Measurements from ENCODE around the gene LCLAT1.
A peak's percentile ranks its signal among the peaks of the same experiment; 100 is the strongest.

LCLAT1 gene

DNA sequence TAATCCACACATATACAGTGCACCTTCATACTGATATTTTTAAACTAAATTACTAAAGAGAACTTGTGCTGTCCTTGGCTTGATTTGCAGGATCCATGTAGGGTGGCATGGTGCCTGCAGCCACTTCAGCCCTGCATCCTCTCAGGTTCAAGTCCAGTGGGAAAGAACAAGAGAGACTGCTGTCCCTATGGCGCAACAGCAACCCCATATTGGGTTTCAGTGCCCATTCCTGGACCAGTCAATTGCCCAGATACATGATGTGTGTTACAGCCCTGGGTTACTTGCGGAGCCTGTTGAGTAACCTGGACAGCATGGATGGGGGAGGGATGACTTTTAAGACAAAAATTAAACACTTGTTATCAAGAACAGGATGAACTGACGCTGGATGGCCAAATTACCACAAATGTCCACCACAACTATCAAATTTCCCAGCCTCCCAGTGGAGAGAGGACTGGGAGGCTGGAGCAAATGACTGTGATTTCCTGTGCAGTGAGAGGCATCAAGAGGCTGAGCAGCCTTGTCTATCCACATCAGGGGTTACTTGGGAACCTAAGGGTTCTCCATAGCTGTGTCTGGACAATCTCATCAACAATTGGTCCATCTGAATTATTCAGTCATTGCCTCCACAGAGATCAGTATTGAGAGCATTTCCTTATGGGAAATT, 198.2 kb downstream of the LCLAT1 start:
- no peak for DNase-seq (ENCODE audit: low spot score)

DNA sequence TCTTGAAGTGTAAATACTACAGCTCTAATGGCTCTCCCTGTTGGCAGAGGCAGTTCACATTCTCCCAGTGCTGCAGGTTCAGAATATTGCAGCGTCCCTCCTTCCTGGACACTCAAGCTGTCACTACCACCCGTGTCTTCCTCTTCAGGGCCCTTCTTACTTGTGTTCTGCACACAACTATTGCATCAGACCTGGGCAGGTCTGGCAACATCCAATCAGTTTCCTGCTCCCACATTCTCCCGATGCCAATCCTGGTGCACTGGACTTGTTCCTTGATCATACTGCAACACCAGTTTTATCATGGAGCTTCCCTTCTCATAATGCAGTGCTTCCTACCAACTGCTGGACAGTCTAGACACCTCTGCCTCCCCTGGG, 198.7 kb downstream of the LCLAT1 start:
- no peak for DNase-seq (ENCODE audit: low spot score)

DNA sequence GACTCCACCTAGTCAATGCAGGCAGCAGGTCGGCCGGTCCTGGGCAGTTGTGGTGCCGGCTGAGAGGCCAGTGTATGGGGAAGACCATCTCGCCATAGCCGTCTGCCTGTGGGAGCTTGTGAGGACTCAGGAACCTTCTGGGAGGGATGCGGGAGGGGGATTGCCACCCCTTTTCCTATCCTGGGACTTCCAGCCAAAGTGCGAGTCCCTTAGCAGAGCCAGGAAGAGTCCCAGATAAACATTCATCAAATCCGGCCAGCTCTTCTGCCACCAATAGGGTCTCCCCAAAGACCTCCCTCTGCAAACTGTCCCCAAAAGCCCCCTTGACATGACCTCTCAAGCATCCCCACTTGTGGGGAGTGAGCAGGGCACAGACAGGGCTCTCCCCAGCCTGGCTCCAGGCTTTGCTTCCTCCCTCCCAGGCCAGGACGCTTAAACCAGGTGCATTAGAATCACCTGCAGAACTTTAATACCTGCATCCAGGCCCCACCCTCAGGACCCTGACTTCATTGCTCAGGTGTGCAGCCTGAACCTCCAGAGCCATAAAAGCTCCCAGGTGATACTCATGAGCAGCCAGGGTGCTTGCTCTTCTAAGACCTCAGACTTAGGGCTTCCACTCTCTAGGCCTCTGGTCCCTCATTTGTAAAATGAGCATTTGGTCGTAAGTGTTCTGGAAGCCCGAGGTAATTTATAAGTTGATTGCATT, 200.9 kb downstream of the LCLAT1 start:
- DNase-seq (ENCODE audit: low spot score) = no peak

- no peak for DNase-seq (ENCODE audit: low spot score)
These were observed 202.2 kb downstream of the LCLAT1 start for GRCh38 chr2:30649278-30649677.

- DNase-seq (ENCODE audit: low spot score) = no peak
These were observed 202.8 kb downstream of the LCLAT1 start for GRCh38 chr2:30649828-30650227.

DNA sequence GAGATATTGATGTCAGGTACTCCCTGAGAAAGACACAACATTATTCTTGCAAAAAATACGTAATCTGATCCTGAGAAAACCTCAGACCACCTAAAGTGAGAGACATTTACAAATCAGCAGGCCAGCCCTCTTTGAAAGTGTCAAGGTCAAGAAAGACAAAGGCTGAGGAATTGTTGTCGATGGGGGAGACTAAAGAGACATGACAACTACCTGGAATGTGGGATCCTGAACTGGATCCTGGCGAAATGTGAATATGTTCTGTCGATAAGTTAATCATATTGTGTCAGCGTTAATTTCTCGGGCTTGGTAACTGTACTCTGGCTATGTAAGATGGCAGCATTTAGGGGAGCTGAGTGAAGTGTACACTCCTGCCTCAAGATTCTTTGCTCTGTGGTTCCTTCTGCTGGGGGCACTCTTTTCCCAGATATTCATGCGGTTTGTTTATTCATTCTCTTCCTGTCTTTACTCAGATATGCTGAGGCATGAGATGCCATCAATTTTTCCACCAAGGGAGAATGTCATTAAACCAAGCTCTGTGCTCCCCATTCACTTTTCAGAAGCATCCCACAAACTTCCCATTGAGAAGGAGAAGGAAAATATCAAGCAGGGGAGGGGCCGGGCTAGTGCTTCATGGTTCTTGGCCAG, 205.3 kb downstream of the LCLAT1 start:
- no peak for DNase-seq (ENCODE audit: low spot score)

DNA sequence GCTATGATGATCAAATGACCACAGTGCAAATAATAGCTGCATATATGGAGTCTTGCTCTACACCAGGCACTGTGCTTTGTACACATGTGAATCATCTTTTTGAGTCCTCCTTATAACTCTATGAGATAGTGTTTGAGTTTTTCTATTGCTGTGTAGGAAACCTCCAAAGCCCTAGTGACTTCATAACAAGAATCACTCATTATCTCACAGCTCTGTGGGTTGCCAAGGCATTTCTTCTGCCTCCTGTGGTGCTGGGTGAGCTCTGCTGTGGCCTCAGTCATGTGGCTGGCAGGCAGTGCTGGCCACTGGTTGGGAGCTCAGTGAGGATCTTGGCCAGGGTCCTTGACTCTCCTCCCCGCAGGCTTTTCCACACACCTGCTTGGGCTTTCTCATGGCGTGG, 206.8 kb downstream of the LCLAT1 start:
- DNase-seq (ENCODE audit: low spot score) = no peak

DNA sequence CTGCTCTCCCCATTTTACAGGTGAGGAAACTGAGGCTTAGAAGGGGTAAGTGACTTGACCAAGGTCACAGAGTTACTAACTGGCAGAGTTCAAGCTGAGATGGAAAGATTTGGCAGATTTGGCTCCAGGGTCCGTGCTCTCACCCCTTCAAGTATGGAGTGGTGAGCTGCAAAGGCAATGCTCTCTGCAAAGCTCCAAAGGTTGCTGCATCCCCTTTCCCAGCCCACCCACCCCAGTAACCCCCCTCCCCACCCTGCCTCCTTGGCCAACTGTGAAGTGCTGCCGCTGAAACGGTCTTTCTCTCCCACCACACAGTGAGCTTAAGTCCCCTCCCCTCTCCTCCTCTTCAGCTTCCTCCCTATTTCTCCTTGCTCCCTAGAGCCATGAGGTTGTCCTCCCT, 207.4 kb downstream of the LCLAT1 start:
- DNase-seq (ENCODE audit: low spot score) = no peak

DNA sequence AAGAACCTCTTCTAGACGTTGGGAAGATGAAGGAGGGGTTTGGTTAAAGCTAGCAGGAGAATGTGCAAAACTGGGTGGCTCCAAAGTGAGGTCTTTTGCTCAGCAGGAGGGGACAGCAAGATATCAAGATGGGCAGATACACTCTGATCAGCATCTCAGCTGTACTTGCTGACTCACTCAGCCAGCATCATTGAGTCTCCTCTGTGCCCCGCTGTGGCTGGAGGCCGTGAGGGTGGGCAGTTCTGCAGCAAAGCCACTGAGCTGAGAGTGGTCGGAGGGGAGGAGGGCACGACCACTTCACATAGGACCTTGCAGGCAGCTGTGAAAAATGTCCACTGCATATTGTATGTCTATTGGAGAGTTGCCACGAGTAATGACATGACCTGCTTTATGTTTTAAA, 208.2 kb downstream of the LCLAT1 start:
- no peak for DNase-seq (ENCODE audit: low spot score)

GRCh38 chr2:30655660-30656059, 208.6 kb downstream of the LCLAT1 start:
- DNase-seq (ENCODE audit: low spot score) = no peak

- DNase-seq (ENCODE audit: low spot score) = no peak
These were observed 209.0 kb downstream of the LCLAT1 start for GRCh38 chr2:30656079-30656478.

- DNase-seq (ENCODE audit: low spot score) = no peak
These were observed 214.4 kb downstream of the LCLAT1 start for GRCh38 chr2:30661173-30662107.

GRCh38 chr2:30662268-30663131, 215.5 kb downstream of the LCLAT1 start:
- DNase-seq (ENCODE audit: low spot score) = peak; percentile 26

DNA sequence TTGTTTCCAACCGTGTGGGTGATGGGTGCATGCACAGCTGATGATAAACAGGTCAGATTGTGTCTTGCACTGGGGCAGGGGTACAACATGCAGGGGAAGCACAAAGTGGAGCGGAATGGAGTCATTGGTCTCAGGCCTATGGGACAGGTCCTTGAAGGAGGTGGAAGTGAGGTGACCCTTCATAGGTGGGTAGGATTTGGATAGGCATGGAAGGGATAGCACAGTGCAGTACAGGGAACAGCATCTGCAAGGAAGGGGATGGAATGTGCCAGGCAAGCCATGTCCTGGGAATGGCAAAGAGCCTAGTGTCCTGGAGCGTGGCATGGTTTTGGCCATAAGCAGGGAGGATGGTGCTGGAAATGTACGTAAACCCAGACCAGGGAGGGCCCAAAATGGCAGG, 216.3 kb downstream of the LCLAT1 start:
- no peak for DNase-seq (ENCODE audit: low spot score)

DNA sequence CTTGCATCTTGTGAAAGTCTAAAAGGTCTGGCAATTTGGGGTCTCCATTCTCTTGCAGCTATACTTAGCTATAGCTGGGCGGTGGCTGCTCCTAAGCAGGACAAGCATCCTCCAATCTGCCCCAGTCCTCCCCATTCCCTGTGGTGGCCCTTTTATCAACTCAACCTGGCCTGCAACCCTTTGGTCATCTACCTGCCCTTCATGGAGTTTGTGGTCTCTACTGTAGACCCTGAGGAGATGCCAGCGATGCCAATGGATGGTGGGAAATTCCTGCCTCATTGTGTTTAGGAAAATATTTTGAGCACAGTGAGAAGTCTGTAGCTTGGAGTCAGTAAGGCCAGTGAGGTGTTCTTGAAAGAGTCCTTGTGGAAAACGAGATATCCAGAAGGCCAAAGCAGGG, 216.8 kb downstream of the LCLAT1 start:
- no peak for DNase-seq (ENCODE audit: low spot score)

GRCh38 chr2:30664761-30665358, 217.8 kb downstream of the LCLAT1 start:
- peak; percentile 63 for DNase-seq (ENCODE audit: low spot score)

DNA sequence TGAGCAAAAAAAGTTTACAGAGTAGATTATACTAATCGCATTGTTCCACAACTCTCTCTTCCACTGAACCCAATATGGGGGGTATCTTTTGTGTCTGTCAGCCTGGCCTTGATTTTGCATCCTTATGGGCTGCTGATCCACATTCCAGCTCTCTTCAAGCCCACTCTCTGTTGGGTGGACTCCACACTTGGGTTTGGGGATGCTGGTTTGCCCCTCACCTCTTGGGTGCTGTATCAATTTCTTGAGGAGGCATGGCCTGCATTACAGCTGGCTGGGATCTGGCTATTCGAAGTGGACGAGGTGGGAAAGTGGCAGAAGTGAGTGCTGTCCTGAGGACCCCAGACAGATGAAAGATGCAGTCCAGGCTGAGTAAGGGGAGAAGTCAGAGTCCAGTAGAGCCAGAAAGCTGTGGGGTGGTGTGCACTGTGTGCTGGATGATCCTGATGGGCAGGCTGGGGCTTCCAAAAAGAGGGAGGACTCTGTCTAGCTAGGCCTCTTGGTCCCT, 218.8 kb downstream of the LCLAT1 start:
- DNase-seq (ENCODE audit: low spot score) = no peak

DNA sequence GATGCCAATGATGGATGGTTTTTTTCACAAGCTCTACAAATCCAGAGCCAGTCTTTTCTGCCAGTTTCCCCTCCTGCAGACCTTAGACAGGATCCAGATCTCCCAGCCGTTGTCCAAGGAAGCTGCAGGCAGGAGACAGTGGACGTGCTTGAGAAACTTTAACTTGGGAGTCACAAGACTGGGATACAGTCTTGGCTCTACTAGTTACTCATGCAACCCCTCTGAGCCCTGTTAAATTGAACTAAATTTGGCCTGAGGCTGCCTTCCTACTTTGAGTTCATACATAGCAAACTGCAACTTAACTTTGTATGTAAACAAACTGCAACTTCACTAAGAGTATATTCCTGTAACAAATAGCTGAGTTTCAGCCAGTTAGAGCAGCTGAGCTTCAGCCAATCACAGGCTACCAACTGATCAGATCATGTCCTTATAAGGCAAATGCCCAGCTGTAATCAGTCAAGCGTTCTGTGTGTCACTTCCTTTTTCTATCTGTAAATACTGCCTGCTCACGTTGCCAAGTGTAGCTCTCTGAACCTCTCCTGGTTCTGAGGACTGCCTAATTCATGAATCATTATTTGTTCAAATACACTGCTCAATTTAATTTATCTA, 219.3 kb downstream of the LCLAT1 start:
- DNase-seq (ENCODE audit: low spot score) = peak; percentile 70

GRCh38 chr2:30670453-30670852, 223.4 kb downstream of the LCLAT1 start:
- no peak for DNase-seq (ENCODE audit: low spot score)

DNA sequence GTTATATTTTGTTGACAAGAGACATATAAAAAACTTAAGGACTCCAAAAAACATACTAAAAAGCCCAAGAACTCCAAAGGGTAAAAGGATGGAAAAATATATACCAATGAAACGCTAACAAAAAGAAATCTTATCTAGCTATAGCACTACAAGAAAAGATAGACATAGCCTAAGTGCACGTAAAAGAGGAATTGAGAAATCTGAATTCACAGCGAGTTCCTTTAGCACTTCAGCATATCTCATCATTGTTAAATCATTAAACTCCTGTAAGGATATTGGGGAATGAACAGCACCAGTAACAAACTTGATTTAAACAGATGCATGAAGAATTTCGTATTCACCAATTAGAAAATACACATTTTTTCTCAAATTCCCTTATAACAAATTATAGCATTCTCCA, 226.1 kb downstream of the LCLAT1 start:
- DNase-seq (ENCODE audit: low spot score) = no peak
